GM12801 (cell line): ENCODE results near the gene KRTAP19-5.

ENCODE experiments used
- CTCF ChIP-seq: IDR thresholded peaks from one replicate; pipeline ENCODE4 v1.5.1; 2011; ENCODE audit warnings: control low read depth; ENCODE audit not compliant: insufficient read length; ENCODE audit errors: extremely low read depth

Gene KRTAP19-5

GRCh38 chr21:30486180-30486579 lies 15.8 kb downstream of the KRTAP19-5 start:
- no peak for TF ChIP-seq CTCF

- no peak for TF ChIP-seq CTCF
Measured at GRCh38 chr21:30482130-30482529, 19.8 kb downstream of the KRTAP19-5 start.

- TF ChIP-seq CTCF, result no peak
Measured at GRCh38 chr21:30480145-30480544, 21.8 kb downstream of the KRTAP19-5 start, which contains the start of gene KRTAP19-1. Gene KRTAP19-1 (minus strand): TSS chr21:30480367. CDS start chr21:30480317, 50 bp downstream.

- TF ChIP-seq CTCF, result no peak
Measured at GRCh38 chr21:30479259-30479658, 22.7 kb downstream of the KRTAP19-5 start.

GRCh38 chr21:30478004-30478403 lies 23.9 kb downstream of the KRTAP19-5 start:
- no peak for TF ChIP-seq CTCF

GRCh38 chr21:30468900-30469714 lies 32.8 kb downstream of the KRTAP19-5 start:
- no peak for TF ChIP-seq CTCF

- no peak for TF ChIP-seq CTCF
Measured at GRCh38 chr21:30463713-30464112, 38.2 kb downstream of the KRTAP19-5 start.
